ENCODE measurements around the gene SLC8B1.

DNA sequence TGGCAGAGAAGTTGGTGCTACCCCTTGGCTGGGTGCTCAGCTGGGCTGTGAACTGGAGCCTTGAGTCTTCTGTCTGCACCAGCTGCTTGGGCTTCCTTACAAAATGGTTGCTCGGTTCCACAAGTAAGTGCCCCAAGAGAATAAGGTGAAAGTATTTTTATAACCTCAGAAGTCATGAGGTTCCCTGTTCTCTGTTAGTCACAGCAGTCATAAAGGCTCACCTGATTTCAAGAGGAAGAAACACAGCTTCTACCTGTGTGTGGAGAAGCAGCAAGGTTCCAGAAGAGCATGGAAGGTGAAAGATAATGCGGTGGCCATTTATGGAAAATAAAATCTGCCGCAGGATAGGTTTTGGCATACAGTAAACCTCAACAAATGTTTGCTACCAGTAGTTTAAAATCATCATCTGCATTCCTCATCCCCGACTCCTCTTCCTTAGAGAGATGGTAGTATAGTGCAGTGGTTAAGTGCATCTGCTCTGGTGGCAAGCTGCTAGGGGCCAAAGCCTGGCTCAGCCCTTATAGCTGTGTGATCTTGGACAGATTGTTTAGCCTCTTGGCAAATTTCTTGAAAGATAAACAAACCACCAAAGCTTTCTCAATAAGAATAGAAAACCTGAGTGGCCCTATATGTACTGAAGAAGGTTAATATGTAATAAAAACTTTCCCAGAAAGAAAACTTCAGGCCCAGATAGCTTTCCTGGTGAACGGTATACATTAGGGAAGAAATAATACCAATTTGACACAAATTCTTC is 81.2 kb downstream of the SLC8B1 start:
- TF ChIP-seq, protein P1, sequence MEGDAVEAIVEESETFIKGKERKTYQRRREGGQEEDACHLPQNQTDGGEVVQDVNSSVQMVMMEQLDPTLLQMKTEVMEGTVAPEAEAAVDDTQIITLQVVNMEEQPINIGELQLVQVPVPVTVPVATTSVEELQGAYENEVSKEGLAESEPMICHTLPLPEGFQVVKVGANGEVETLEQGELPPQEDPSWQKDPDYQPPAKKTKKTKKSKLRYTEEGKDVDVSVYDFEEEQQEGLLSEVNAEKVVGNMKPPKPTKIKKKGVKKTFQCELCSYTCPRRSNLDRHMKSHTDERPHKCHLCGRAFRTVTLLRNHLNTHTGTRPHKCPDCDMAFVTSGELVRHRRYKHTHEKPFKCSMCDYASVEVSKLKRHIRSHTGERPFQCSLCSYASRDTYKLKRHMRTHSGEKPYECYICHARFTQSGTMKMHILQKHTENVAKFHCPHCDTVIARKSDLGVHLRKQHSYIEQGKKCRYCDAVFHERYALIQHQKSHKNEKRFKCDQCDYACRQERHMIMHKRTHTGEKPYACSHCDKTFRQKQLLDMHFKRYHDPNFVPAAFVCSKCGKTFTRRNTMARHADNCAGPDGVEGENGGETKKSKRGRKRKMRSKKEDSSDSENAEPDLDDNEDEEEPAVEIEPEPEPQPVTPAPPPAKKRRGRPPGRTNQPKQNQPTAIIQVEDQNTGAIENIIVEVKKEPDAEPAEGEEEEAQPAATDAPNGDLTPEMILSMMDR (IDR thresholded peaks at IDR 0.05; ENCODE audit: low read depth, low read length), result no peak
- no peak for TF ChIP-seq POLR2A (IDR thresholded peaks at IDR 0.05; ENCODE audit: extremely low read depth, insufficient read length)
- TF ChIP-seq MYC (IDR thresholded peaks at IDR 0.05; ENCODE audit: low read depth, low read length), result no peak
